GM18508 (cell line): ENCODE data around the gene AGMO.

Experiments used
- ATAC-seq: cut with Tn5 transposase; IDR thresholded peaks from one replicate; pipeline ENCODE4 v1.9.1; 2021; ENCODE audit warnings: moderate number of reproducible peaks; ENCODE audit not compliant: insufficient read depth, unreplicated experiment

The AGMO gene

GRCh38 chr7:15463801-15464666 is 97.8 kb downstream of the AGMO start:
- ATAC-seq = no peak

- no peak for ATAC-seq
Measured at GRCh38 chr7:15462721-15463389, 99.0 kb downstream of the AGMO start.

- ATAC-seq = no peak
Measured at GRCh38 chr7:15461576-15461975, 100.2 kb downstream of the AGMO start.

- ATAC-seq = no peak
Measured at GRCh38 chr7:15459018-15459615, 102.7 kb downstream of the AGMO start.

GRCh38 chr7:15457990-15458955 is 103.5 kb downstream of the AGMO start:
- ATAC-seq = no peak

- no peak for ATAC-seq
Measured at GRCh38 chr7:15452670-15453069, 109.1 kb downstream of the AGMO start.

- ATAC-seq = no peak
Measured at GRCh38 chr7:15446722-15447121, 115.1 kb downstream of the AGMO start.

GRCh38 chr7:15446280-15446679 is 115.5 kb downstream of the AGMO start:
- ATAC-seq = no peak

- ATAC-seq = no peak
Measured at GRCh38 chr7:15441915-15442314, 119.9 kb downstream of the AGMO start.

- ATAC-seq = no peak
Measured at GRCh38 chr7:15440482-15440881, 121.3 kb downstream of the AGMO start.

GRCh38 chr7:15439853-15440252 is 122.0 kb downstream of the AGMO start:
- no peak for ATAC-seq

GRCh38 chr7:15433151-15433550 is 128.7 kb downstream of the AGMO start:
- ATAC-seq = no peak

- no peak for ATAC-seq
Measured at GRCh38 chr7:15430911-15431310, 130.9 kb downstream of the AGMO start.

GRCh38 chr7:15430191-15430590 is 131.6 kb downstream of the AGMO start:
- ATAC-seq = no peak

- no peak for ATAC-seq
Measured at GRCh38 chr7:15424468-15424867, 137.3 kb downstream of the AGMO start.

- ATAC-seq = no peak
Measured at GRCh38 chr7:15419596-15419995, 142.2 kb downstream of the AGMO start.

GRCh38 chr7:15418264-15418663 is 143.6 kb downstream of the AGMO start:
- no peak for ATAC-seq

- no peak for ATAC-seq
Measured at GRCh38 chr7:15417341-15417988, 144.3 kb downstream of the AGMO start.

GRCh38 chr7:15411019-15411418 is 150.8 kb downstream of the AGMO start:
- ATAC-seq = no peak

GRCh38 chr7:15407910-15408309 is 153.9 kb downstream of the AGMO start:
- ATAC-seq = no peak
